A549 (cell line): ENCODE results near the gene ANTXR1.

ENCODE experiments used
- CEBPB ChIP-seq, 2 experiments: fragments of >200 bp in 1 of 2; sonication (Bioruptor Twin) in 1 of 2; formaldehyde crosslinking in 1 of 2; IDR thresholded peaks; 2 replicates each; pipeline ENCODE4 v1.6.1; 2012 to 2016
- CHD4 ChIP-seq: fragments of 200-600 bp; sonication (generic); IDR thresholded peaks from 2 replicates; pipeline ENCODE4 v1.6.1; 2016; ENCODE audit warnings: antibody characterized with exemption, mild to moderate bottlenecking, borderline replicate concordance
- EP300 ChIP-seq, 2 experiments: fragments of >200 bp; sonication (Bioruptor Twin); formaldehyde crosslinking; IDR thresholded peaks; 2 replicates in 1 of 2; 3 replicates in 1 of 2; pipeline ENCODE4 v1.6.1; 2016 to 2017
- POLR2A ChIP-seq: IDR thresholded peaks from 2 replicates; pipeline ENCODE4 v1.6.1; 2012; ENCODE audit warnings: mild to moderate bottlenecking, low read length
- REST ChIP-seq: fragments of 200-600 bp; sonication (generic); IDR thresholded peaks from 2 replicates; pipeline ENCODE4 v1.6.1; 2016; ENCODE audit warnings: antibody characterized with exemption, mild to moderate bottlenecking, moderate library complexity
- RFX5 ChIP-seq: fragments of 450-650 bp; IDR thresholded peaks from 2 replicates; pipeline ENCODE4 v1.7.1; 2014; ENCODE audit warnings: antibody characterized with exemption, mild to moderate bottlenecking, moderate library complexity
- ZSCAN20 ChIP-seq: fragments of 250-450 bp; sonication (Bioruptor Pico); IDR thresholded peaks from 2 replicates; pipeline ENCODE4 v1.8.0; 2022; ENCODE audit warnings: mild to moderate bottlenecking, moderate library complexity
- TF ChIP-seq, protein P1 (sequence below): fragments of >200 bp; sonication (Bioruptor Twin); formaldehyde crosslinking; IDR thresholded peaks from 3 replicates; pipeline ENCODE4 v1.5.1; 2016

GRCh38 chr2:69222953-69223658 is 210.1 kb downstream of the ANTXR1 start:
- TF ChIP-seq EP300 (IDR thresholded peaks at IDR 0.05) (no peak), POLR2A (no peak), REST (no peak), CHD4 (no peak), CEBPB (IDR thresholded peaks at IDR 0.05) (no peak), RFX5 (no peak), ZSCAN20 (no peak)
- TF ChIP-seq, protein P1, sequence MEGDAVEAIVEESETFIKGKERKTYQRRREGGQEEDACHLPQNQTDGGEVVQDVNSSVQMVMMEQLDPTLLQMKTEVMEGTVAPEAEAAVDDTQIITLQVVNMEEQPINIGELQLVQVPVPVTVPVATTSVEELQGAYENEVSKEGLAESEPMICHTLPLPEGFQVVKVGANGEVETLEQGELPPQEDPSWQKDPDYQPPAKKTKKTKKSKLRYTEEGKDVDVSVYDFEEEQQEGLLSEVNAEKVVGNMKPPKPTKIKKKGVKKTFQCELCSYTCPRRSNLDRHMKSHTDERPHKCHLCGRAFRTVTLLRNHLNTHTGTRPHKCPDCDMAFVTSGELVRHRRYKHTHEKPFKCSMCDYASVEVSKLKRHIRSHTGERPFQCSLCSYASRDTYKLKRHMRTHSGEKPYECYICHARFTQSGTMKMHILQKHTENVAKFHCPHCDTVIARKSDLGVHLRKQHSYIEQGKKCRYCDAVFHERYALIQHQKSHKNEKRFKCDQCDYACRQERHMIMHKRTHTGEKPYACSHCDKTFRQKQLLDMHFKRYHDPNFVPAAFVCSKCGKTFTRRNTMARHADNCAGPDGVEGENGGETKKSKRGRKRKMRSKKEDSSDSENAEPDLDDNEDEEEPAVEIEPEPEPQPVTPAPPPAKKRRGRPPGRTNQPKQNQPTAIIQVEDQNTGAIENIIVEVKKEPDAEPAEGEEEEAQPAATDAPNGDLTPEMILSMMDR: no peak
